ENCODE measurements around the gene KHDC1L. TPM values are rescaled to one million over a fixed set of nuclear protein-coding genes. Genes with fewer than 3 reads are reported as not detected.
A peak's percentile ranks its signal among the peaks of the same experiment; 100 is the strongest.

Gene KHDC1L
- total RNA-seq, 1 experiment from 2014 or later: not detected

- H3K56ac ChIP-seq (ENCODE audit: insufficient read length, low read depth, low read length): no peak overlapping the region
- DNase-seq: no peak
- no peaks in the 10 kb centered on the region; a peak in 1 of 5 replicates for H3K9me3 Mint-ChIP-seq
- H4K91ac ChIP-seq (ENCODE audit: insufficient read length, low read depth, low read length): no peak overlapping the region
- H3K27me3 Mint-ChIP-seq (ENCODE audit: low read depth): no peaks in the 10 kb centered on the region
- H3T11ph ChIP-seq (ENCODE audit: low read length): no peak overlapping the region
- H3K79me2 ChIP-seq (ENCODE audit: insufficient read depth, low read length): no peaks in the 10 kb centered on the region
- H2BK5ac ChIP-seq (ENCODE audit: insufficient read length, low read length): no peak overlapping the region
- peaks cover 8 to 41% (median 39%) of the 10 kb centered on the region in 3 experiments; a peak in 6 of 7 replicates for H3K36me3 Mint-ChIP-seq (ENCODE audit: insufficient read depth in 1 of 3, low read depth in 3 of 3)
- H3K4me1 Mint-ChIP-seq: peaks cover 26 to 28% of the 10 kb centered on the region in 2 experiments
- no peak overlapping the region for H3K4me2 ChIP-seq (ENCODE audit: insufficient read depth, insufficient read length, low read length)
- no peak overlapping the region for H4K8ac ChIP-seq (replicated peaks; ENCODE audit: insufficient read length, low read depth, low read length)
- no peaks in the 10 kb centered on the region for H3K4me1 ChIP-seq (ENCODE audit: insufficient read depth, low read length)
- H3K9ac ChIP-seq (ENCODE audit: extremely low read depth, insufficient read length, low read length): no peak overlapping the region
- H3K27me3 ChIP-seq (ENCODE audit: insufficient read depth, low read length): no peaks in the 10 kb centered on the region
- H4K20me1 ChIP-seq (ENCODE audit: control insufficient read depth, insufficient read depth, insufficient read length): no peaks in the 10 kb centered on the region
- H2BK20ac ChIP-seq (ENCODE audit: low read depth, low read length, poor library complexity, severe bottlenecking): no peak overlapping the region
- H3K23ac ChIP-seq (ENCODE audit: insufficient read length, low read depth, low read length): no peak overlapping the region
- no peaks in the 10 kb centered on the region for H3K9me3 ChIP-seq (ENCODE audit: control insufficient read depth, low read depth, low read length)
- no peak overlapping the region for H4K5ac ChIP-seq (ENCODE audit: insufficient read length, low read depth, low read length)
- H3K4me3 Mint-ChIP-seq: peak overlapping the region in 1 of 2 experiments; percentile 66; a peak in 3 of 5 replicates
- no peak overlapping the region for H3K14ac ChIP-seq (ENCODE audit: insufficient read depth, low read length)
- no peaks in the 10 kb centered on the region for H3K79me1 ChIP-seq (ENCODE audit: insufficient read depth, low read depth, low read length, poor library complexity, severe bottlenecking)
- H3K23me2 ChIP-seq (ENCODE audit: insufficient read length, low read depth, low read length, poor library complexity, severe bottlenecking): no peaks in the 10 kb centered on the region
- no peak overlapping the region for H3K27ac Mint-ChIP-seq
- no peak overlapping the region for H3K27ac ChIP-seq (ENCODE audit: insufficient read length, low read depth, low read length)
- H2AK5ac ChIP-seq (ENCODE audit: insufficient read length, low read length): no peak overlapping the region
- WGBS (ENCODE audit: extremely low coverage, insufficient read length, low lambda C conversion rate): no CpG with 5 or more reads among the region's 3 CpGs
- no peak overlapping the region for H2BK15ac ChIP-seq (ENCODE audit: low read depth, low read length)
- H3K4ac ChIP-seq (ENCODE audit: low read depth, low read length): no peak overlapping the region
- no peak overlapping the region for H2BK12ac ChIP-seq (ENCODE audit: insufficient read length, low read depth, low read length)
- no peak for TF ChIP-seq CTCF (conservative IDR thresholded peaks at IDR 0.05)
- no peak overlapping the region for H3K18ac ChIP-seq (ENCODE audit: insufficient read length, low read depth, low read length)
- no peak overlapping the region for H2AFZ ChIP-seq (ENCODE audit: low read length)
- no peak overlapping the region for H2BK120ac ChIP-seq (ENCODE audit: low read depth, low read length, poor library complexity, severe bottlenecking)
Observed at GRCh38 chr6:73264446-73264845, 39.1 kb upstream of the KHDC1L start.

Data from H9 (cell line).